WTC11 (cell line): ENCODE measurements around the gene ADGRL3. TPM values are rescaled to one million over a fixed set of nuclear protein-coding genes. Genes with fewer than 3 reads are reported as not detected.

Experiments
- ATAC-seq: fragments of 200-7000 bp; cut with Tn5 transposase; 2 replicates; pipeline ENCODE4 v1.10.0; 2021; ENCODE audit warnings: mild to moderate bottlenecking, moderate library complexity
- CTCF ChIA-PET: fragments of 300-600 bp; sonication (Branson Sonifier 250); formaldehyde crosslinking; loops from one replicate; lab custom pipeline; 2021; ENCODE audit warnings: antibody characterized with exemption; lab: Charles Lee
- POLR2A ChIA-PET: fragments of 350-600 bp; sonication (Branson Sonifier 250); formaldehyde crosslinking; loops from one replicate; lab custom pipeline; 2021; ENCODE audit warnings: antibody characterized with exemption; lab: Charles Lee
- DNase-seq: peaks from one replicate; pipeline ENCODE4 v3.0.0; 2021; ENCODE audit warnings: low spot score
- H3K27ac Mint-ChIP-seq: 2 replicates; pipeline ENCODE4 v1.8.0; 2021; ENCODE audit warnings: mixed read lengths
- H3K27me3 Mint-ChIP-seq: 2 replicates; pipeline ENCODE4 v1.8.0; 2021; ENCODE audit warnings: low read depth, mild to moderate bottlenecking, moderate library complexity, mixed read lengths
- H3K36me3 Mint-ChIP-seq: 2 replicates; pipeline ENCODE4 v1.8.0; 2021; ENCODE audit warnings: mixed read lengths
- H3K4me1 Mint-ChIP-seq: 2 replicates; pipeline ENCODE4 v1.8.0; 2022; ENCODE audit warnings: mixed read lengths
- H3K4me3 Mint-ChIP-seq: 2 replicates; pipeline ENCODE4 v1.8.0; 2021; ENCODE audit warnings: mild to moderate bottlenecking, moderate library complexity, mixed read lengths
- H3K9me3 Mint-ChIP-seq: 2 replicates; pipeline ENCODE4 v1.8.0; 2021; ENCODE audit warnings: mixed read lengths
- ATF1 ChIP-seq: sonication (generic); formaldehyde crosslinking; IDR thresholded peaks from 2 replicates; pipeline ENCODE4 v1.8.1; 2023; ENCODE audit warnings: mild to moderate bottlenecking, moderate library complexity, missing genetic modification reagents
- EMX1 ChIP-seq: fragments of 250-450 bp; sonication (Bioruptor Pico); IDR thresholded peaks from 2 replicates; pipeline ENCODE4 v1.8.0; 2021; ENCODE audit warnings: mild to moderate bottlenecking
- GTF2I ChIP-seq: fragments of 250-450 bp; sonication (Bioruptor Pico); conservative IDR thresholded peaks from 2 replicates; pipeline ENCODE4 v1.4.0; 2021; ENCODE audit warnings: mild to moderate bottlenecking
- JUN ChIP-seq: sonication (generic); formaldehyde crosslinking; IDR thresholded peaks from 2 replicates; pipeline ENCODE4 v1.8.0; 2023; ENCODE audit warnings: mild to moderate bottlenecking, missing genetic modification reagents
- NFE2L1 ChIP-seq: sonication (generic); formaldehyde crosslinking; IDR thresholded peaks from 2 replicates; pipeline ENCODE4 v1.8.1; 2023; ENCODE audit warnings: missing genetic modification reagents
- NR1H2 ChIP-seq: sonication (generic); formaldehyde crosslinking; IDR thresholded peaks from 2 replicates; pipeline ENCODE4 v1.9.0; 2021; ENCODE audit warnings: mild to moderate bottlenecking, moderate library complexity, missing genetic modification reagents
- NR2C2 ChIP-seq: sonication (generic); formaldehyde crosslinking; IDR thresholded peaks from 2 replicates; pipeline ENCODE4 v1.8.0; 2022; ENCODE audit warnings: mild to moderate bottlenecking, missing genetic modification reagents
- NR3C1 ChIP-seq: sonication (generic); formaldehyde crosslinking; conservative IDR thresholded peaks from 2 replicates; pipeline ENCODE4 v1.8.1; 2023; ENCODE audit warnings: low read depth, mild to moderate bottlenecking, missing genetic modification reagents
- SMAD3 ChIP-seq: sonication (generic); formaldehyde crosslinking; IDR thresholded peaks from 2 replicates; pipeline ENCODE4 v1.8.0; 2022; ENCODE audit warnings: missing genetic modification reagents, mild to moderate bottlenecking, borderline replicate concordance
- ZNF219 ChIP-seq: sonication (generic); formaldehyde crosslinking; IDR thresholded peaks from 2 replicates; pipeline ENCODE4 v1.8.0; 2023; ENCODE audit warnings: missing genetic modification reagents, mild to moderate bottlenecking, borderline replicate concordance
- ZNF263 ChIP-seq: sonication (generic); formaldehyde crosslinking; IDR thresholded peaks from 2 replicates; pipeline ENCODE4 v1.8.1; 2022; ENCODE audit warnings: low read depth, mild to moderate bottlenecking, moderate library complexity, missing genetic modification reagents
- total RNA-seq: library from RNA; stranded (reverse); gene quantifications from 3 replicates; pipeline ENCODE4 v1.2.3, GENCODE V29; 2021
- TF ChIP-seq, protein P1 (sequence below): sonication (generic); formaldehyde crosslinking; IDR thresholded peaks from 2 replicates; pipeline ENCODE4 v1.8.1; 2022; ENCODE audit warnings: mild to moderate bottlenecking, missing genetic modification reagents, moderate library complexity, borderline replicate concordance
- TF ChIP-seq, protein P2 (sequence below): sonication (generic); formaldehyde crosslinking; IDR thresholded peaks from 2 replicates; pipeline ENCODE4 v1.8.0; 2023; ENCODE audit warnings: missing genetic modification reagents, mild to moderate bottlenecking, borderline replicate concordance
- TF ChIP-seq, protein P3 (sequence below): sonication (generic); formaldehyde crosslinking; IDR thresholded peaks from 2 replicates; pipeline ENCODE4 v1.8.0; 2022; ENCODE audit warnings: missing genetic modification reagents
- TF ChIP-seq, protein P4 (sequence below): fragments of 250-450 bp; sonication (Bioruptor Pico); IDR thresholded peaks from 2 replicates; pipeline ENCODE4 v1.9.0; 2021; ENCODE audit warnings: mild to moderate bottlenecking, borderline replicate concordance
- TF ChIP-seq, protein P5 (sequence below): sonication (generic); formaldehyde crosslinking; IDR thresholded peaks from 2 replicates; pipeline ENCODE4 v1.8.0; 2023; ENCODE audit warnings: mild to moderate bottlenecking, missing genetic modification reagents

The ADGRL3 gene
- total RNA-seq, 1 experiment from 2014 or later, result 8.7 TPM

DNA sequence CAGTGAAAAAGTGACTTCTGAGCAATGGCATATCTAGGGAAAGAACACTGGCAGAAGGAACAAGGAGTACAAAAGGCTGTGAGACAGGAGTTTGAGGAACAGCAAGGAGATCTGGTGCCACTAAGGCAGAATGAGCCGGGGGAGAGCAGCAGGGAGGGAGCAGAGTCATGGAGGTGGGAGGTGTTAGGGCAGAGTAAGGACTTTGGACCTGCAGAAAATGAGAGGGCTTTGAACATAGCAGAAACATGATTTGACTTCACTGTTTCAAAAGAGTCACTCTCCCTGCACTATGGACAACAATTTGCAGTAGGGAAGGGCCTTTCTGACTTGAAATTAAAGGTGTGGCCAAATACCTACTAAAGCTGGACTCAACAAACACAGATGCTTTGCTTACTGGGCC, 356.2 kb downstream of the ADGRL3 start:
- POLR2A ChIA-PET, result no interaction called here
- H3K4me1 Mint-ChIP-seq, result peaks cover 29% of the 10 kb centered on the region

DNA sequence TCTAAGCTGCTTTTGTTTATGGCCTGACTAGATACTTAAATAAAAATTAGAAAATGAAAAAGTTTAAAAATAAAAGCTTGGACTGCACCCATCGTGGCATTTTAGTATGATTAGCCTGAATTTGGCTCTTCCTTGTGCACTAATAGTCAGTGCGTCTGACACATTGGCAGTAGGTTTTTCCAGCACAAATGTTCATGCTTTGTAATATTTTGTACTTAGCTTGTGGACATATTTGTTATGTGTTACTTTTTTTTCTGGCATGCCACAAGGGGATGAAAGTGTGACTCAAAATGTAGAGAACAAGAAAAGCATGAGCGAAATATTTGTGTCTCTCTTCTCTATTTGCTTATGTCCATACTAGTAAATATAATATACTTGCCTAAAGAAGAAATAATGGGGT, 359.3 kb downstream of the ADGRL3 start:
- CTCF ChIA-PET, result no interaction called here
- no peak for ATAC-seq
- TF ChIP-seq, protein P1, sequence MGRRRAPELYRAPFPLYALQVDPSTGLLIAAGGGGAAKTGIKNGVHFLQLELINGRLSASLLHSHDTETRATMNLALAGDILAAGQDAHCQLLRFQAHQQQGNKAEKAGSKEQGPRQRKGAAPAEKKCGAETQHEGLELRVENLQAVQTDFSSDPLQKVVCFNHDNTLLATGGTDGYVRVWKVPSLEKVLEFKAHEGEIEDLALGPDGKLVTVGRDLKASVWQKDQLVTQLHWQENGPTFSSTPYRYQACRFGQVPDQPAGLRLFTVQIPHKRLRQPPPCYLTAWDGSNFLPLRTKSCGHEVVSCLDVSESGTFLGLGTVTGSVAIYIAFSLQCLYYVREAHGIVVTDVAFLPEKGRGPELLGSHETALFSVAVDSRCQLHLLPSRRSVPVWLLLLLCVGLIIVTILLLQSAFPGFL (CRISPR knock-in tag), result no peak
- TF ChIP-seq ZNF219 (CRISPR knock-in tag) (no peak), ZNF263 (no peak), JUN (CRISPR knock-in tag) (no peak), NR3C1 (no peak), NFE2L1 (CRISPR knock-in tag) (no peak), NR2C2 (CRISPR knock-in tag) (no peak), GTF2I (CRISPR knock-in tag) (no peak), SMAD3 (CRISPR knock-in tag) (no peak)
- TF ChIP-seq, protein P2, sequence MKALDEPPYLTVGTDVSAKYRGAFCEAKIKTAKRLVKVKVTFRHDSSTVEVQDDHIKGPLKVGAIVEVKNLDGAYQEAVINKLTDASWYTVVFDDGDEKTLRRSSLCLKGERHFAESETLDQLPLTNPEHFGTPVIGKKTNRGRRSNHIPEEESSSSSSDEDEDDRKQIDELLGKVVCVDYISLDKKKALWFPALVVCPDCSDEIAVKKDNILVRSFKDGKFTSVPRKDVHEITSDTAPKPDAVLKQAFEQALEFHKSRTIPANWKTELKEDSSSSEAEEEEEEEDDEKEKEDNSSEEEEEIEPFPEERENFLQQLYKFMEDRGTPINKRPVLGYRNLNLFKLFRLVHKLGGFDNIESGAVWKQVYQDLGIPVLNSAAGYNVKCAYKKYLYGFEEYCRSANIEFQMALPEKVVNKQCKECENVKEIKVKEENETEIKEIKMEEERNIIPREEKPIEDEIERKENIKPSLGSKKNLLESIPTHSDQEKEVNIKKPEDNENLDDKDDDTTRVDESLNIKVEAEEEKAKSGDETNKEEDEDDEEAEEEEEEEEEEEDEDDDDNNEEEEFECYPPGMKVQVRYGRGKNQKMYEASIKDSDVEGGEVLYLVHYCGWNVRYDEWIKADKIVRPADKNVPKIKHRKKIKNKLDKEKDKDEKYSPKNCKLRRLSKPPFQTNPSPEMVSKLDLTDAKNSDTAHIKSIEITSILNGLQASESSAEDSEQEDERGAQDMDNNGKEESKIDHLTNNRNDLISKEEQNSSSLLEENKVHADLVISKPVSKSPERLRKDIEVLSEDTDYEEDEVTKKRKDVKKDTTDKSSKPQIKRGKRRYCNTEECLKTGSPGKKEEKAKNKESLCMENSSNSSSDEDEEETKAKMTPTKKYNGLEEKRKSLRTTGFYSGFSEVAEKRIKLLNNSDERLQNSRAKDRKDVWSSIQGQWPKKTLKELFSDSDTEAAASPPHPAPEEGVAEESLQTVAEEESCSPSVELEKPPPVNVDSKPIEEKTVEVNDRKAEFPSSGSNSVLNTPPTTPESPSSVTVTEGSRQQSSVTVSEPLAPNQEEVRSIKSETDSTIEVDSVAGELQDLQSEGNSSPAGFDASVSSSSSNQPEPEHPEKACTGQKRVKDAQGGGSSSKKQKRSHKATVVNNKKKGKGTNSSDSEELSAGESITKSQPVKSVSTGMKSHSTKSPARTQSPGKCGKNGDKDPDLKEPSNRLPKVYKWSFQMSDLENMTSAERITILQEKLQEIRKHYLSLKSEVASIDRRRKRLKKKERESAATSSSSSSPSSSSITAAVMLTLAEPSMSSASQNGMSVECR, result no peak
- TF ChIP-seq, protein P3, sequence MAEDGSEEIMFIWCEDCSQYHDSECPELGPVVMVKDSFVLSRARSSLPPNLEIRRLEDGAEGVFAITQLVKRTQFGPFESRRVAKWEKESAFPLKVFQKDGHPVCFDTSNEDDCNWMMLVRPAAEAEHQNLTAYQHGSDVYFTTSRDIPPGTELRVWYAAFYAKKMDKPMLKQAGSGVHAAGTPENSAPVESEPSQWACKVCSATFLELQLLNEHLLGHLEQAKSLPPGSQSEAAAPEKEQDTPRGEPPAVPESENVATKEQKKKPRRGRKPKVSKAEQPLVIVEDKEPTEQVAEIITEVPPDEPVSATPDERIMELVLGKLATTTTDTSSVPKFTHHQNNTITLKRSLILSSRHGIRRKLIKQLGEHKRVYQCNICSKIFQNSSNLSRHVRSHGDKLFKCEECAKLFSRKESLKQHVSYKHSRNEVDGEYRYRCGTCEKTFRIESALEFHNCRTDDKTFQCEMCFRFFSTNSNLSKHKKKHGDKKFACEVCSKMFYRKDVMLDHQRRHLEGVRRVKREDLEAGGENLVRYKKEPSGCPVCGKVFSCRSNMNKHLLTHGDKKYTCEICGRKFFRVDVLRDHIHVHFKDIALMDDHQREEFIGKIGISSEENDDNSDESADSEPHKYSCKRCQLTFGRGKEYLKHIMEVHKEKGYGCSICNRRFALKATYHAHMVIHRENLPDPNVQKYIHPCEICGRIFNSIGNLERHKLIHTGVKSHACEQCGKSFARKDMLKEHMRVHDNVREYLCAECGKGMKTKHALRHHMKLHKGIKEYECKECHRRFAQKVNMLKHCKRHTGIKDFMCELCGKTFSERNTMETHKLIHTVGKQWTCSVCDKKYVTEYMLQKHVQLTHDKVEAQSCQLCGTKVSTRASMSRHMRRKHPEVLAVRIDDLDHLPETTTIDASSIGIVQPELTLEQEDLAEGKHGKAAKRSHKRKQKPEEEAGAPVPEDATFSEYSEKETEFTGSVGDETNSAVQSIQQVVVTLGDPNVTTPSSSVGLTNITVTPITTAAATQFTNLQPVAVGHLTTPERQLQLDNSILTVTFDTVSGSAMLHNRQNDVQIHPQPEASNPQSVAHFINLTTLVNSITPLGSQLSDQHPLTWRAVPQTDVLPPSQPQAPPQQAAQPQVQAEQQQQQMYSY (CRISPR knock-in tag), result no peak

More for the DNA sequence above, 356.2 kb downstream of the ADGRL3 start:
- TF ChIP-seq ATF1 (CRISPR knock-in tag) (no peak), EMX1 (CRISPR knock-in tag) (no peak), NR1H2 (CRISPR knock-in tag) (no peak)
- TF ChIP-seq, protein P4, sequence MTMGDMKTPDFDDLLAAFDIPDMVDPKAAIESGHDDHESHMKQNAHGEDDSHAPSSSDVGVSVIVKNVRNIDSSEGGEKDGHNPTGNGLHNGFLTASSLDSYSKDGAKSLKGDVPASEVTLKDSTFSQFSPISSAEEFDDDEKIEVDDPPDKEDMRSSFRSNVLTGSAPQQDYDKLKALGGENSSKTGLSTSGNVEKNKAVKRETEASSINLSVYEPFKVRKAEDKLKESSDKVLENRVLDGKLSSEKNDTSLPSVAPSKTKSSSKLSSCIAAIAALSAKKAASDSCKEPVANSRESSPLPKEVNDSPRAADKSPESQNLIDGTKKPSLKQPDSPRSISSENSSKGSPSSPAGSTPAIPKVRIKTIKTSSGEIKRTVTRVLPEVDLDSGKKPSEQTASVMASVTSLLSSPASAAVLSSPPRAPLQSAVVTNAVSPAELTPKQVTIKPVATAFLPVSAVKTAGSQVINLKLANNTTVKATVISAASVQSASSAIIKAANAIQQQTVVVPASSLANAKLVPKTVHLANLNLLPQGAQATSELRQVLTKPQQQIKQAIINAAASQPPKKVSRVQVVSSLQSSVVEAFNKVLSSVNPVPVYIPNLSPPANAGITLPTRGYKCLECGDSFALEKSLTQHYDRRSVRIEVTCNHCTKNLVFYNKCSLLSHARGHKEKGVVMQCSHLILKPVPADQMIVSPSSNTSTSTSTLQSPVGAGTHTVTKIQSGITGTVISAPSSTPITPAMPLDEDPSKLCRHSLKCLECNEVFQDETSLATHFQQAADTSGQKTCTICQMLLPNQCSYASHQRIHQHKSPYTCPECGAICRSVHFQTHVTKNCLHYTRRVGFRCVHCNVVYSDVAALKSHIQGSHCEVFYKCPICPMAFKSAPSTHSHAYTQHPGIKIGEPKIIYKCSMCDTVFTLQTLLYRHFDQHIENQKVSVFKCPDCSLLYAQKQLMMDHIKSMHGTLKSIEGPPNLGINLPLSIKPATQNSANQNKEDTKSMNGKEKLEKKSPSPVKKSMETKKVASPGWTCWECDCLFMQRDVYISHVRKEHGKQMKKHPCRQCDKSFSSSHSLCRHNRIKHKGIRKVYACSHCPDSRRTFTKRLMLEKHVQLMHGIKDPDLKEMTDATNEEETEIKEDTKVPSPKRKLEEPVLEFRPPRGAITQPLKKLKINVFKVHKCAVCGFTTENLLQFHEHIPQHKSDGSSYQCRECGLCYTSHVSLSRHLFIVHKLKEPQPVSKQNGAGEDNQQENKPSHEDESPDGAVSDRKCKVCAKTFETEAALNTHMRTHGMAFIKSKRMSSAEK, result no peak
- TF ChIP-seq, protein P5, sequence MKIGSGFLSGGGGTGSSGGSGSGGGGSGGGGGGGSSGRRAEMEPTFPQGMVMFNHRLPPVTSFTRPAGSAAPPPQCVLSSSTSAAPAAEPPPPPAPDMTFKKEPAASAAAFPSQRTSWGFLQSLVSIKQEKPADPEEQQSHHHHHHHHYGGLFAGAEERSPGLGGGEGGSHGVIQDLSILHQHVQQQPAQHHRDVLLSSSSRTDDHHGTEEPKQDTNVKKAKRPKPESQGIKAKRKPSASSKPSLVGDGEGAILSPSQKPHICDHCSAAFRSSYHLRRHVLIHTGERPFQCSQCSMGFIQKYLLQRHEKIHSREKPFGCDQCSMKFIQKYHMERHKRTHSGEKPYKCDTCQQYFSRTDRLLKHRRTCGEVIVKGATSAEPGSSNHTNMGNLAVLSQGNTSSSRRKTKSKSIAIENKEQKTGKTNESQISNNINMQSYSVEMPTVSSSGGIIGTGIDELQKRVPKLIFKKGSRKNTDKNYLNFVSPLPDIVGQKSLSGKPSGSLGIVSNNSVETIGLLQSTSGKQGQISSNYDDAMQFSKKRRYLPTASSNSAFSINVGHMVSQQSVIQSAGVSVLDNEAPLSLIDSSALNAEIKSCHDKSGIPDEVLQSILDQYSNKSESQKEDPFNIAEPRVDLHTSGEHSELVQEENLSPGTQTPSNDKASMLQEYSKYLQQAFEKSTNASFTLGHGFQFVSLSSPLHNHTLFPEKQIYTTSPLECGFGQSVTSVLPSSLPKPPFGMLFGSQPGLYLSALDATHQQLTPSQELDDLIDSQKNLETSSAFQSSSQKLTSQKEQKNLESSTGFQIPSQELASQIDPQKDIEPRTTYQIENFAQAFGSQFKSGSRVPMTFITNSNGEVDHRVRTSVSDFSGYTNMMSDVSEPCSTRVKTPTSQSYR, result no peak
- H3K4me3 Mint-ChIP-seq, result no peak overlapping the region
- no peaks in the 10 kb centered on the region for H3K27me3 Mint-ChIP-seq
- no peaks in the 10 kb centered on the region for H3K36me3 Mint-ChIP-seq
- no peaks in the 10 kb centered on the region for H3K9me3 Mint-ChIP-seq
- ATAC-seq, result no peak
- no peak overlapping the region for H3K27ac Mint-ChIP-seq
- DNase-seq, result no peak
- CTCF ChIA-PET, result no interaction called here

More for the DNA sequence above, 359.3 kb downstream of the ADGRL3 start:
- Mint-ChIP-seq H3K27ac (no peak overlapping the region), H3K36me3 (no peaks in the 10 kb centered on the region), H3K27me3 (no peaks in the 10 kb centered on the region), H3K4me3 (no peak overlapping the region), H3K9me3 (no peaks in the 10 kb centered on the region), H3K4me1 (peaks cover 23% of the 10 kb centered on the region)
- DNase-seq, result no peak
- POLR2A ChIA-PET, result no interaction called here
